ES-I3 (cell line): Measurements from ENCODE around the gene SLC24A3.

Source experiments
- H3K36me3 ChIP-seq: 2 replicates; pipeline ENCODE4 v1.6.1; 2013; ENCODE audit warnings: mild to moderate bottlenecking, low read length, control low read depth, moderate library complexity; ENCODE audit not compliant: insufficient read depth
- H3K4me1 ChIP-seq: 2 replicates; pipeline ENCODE4 v1.6.1; 2013; ENCODE audit warnings: mild to moderate bottlenecking, control low read depth, low read length; ENCODE audit not compliant: insufficient read depth
- H3K9ac ChIP-seq: 2 replicates; pipeline ENCODE4 v1.6.1; 2013; ENCODE audit warnings: low read depth, mild to moderate bottlenecking, low read length, moderate library complexity
- H3K9me3 ChIP-seq: 2 replicates; pipeline ENCODE4 v1.6.1; 2013; ENCODE audit warnings: mild to moderate bottlenecking, low read length, moderate library complexity; ENCODE audit not compliant: control insufficient read depth, insufficient read depth

Gene SLC24A3

GRCh38 chr20:19701429-19701828 is 489.0 kb downstream of the SLC24A3 start:
- no peaks in the 10 kb centered on the region; the same call in none of the 2 replicates for H3K9me3 ChIP-seq
- no peaks in the 10 kb centered on the region for H3K4me1 ChIP-seq
- no peaks in the 10 kb centered on the region for H3K36me3 ChIP-seq
- no peak overlapping the region for H3K9ac ChIP-seq

- H3K9me3 ChIP-seq, result no peaks in the 10 kb centered on the region; the same call in 1 of the 2 replicates
- no peaks in the 10 kb centered on the region for H3K4me1 ChIP-seq
- no peak overlapping the region for H3K9ac ChIP-seq
- H3K36me3 ChIP-seq, result no peaks in the 10 kb centered on the region
Measured at GRCh38 chr20:19706463-19706862, 494.0 kb downstream of the SLC24A3 start.

GRCh38 chr20:19709635-19710335 is 497.3 kb downstream of the SLC24A3 start:
- no peak overlapping the region for H3K9ac ChIP-seq
- no peaks in the 10 kb centered on the region for H3K36me3 ChIP-seq

GRCh38 chr20:19710336-19711120 is 498.1 kb downstream of the SLC24A3 start:
- Histone ChIP-seq H3K9me3 (no peaks in the 10 kb centered on the region), H3K9ac (no peak overlapping the region), H3K4me1 (no peaks in the 10 kb centered on the region), H3K36me3 (no peaks in the 10 kb centered on the region)

More at GRCh38 chr20:19709635-19710335, 497.3 kb downstream of the SLC24A3 start:
- H3K9me3 ChIP-seq, result no peaks in the 10 kb centered on the region
- no peaks in the 10 kb centered on the region for H3K4me1 ChIP-seq

- no peak overlapping the region for H3K9ac ChIP-seq
- no peaks in the 10 kb centered on the region for H3K4me1 ChIP-seq
- no peaks in the 10 kb centered on the region for H3K36me3 ChIP-seq
- no peaks in the 10 kb centered on the region for H3K9me3 ChIP-seq
Measured at GRCh38 chr20:19711126-19711525, 498.7 kb downstream of the SLC24A3 start.

GRCh38 chr20:19712721-19713260 is 500.3 kb downstream of the SLC24A3 start:
- Histone ChIP-seq H3K9ac (no peak overlapping the region), H3K4me1 (no peaks in the 10 kb centered on the region), H3K9me3 (no peaks in the 10 kb centered on the region), H3K36me3 (no peaks in the 10 kb centered on the region)

- no peaks in the 10 kb centered on the region for H3K4me1 ChIP-seq
- no peak overlapping the region for H3K9ac ChIP-seq
- no peaks in the 10 kb centered on the region for H3K36me3 ChIP-seq
- H3K9me3 ChIP-seq, result no peaks in the 10 kb centered on the region
Measured at GRCh38 chr20:19713822-19714578, 501.6 kb downstream of the SLC24A3 start.

GRCh38 chr20:19714579-19714840 is 502.1 kb downstream of the SLC24A3 start:
- no peaks in the 10 kb centered on the region for H3K9me3 ChIP-seq
- H3K9ac ChIP-seq, result no peak overlapping the region
- H3K4me1 ChIP-seq, result no peaks in the 10 kb centered on the region
- H3K36me3 ChIP-seq, result no peaks in the 10 kb centered on the region

GRCh38 chr20:19715986-19716385 is 503.5 kb downstream of the SLC24A3 start:
- Histone ChIP-seq H3K36me3 (no peaks in the 10 kb centered on the region), H3K9me3 (no peaks in the 10 kb centered on the region), H3K9ac (no peak overlapping the region), H3K4me1 (no peaks in the 10 kb centered on the region)

- no peaks in the 10 kb centered on the region for H3K36me3 ChIP-seq
- no peaks in the 10 kb centered on the region for H3K9me3 ChIP-seq
- no peak overlapping the region for H3K9ac ChIP-seq
- no peaks in the 10 kb centered on the region for H3K4me1 ChIP-seq
Measured at GRCh38 chr20:19718880-19719279, 506.4 kb downstream of the SLC24A3 start.

GRCh38 chr20:19720991-19721390 is 508.5 kb downstream of the SLC24A3 start:
- Histone ChIP-seq H3K9ac (no peak overlapping the region), H3K4me1 (no peaks in the 10 kb centered on the region), H3K36me3 (no peaks in the 10 kb centered on the region), H3K9me3 (no peaks in the 10 kb centered on the region)

- Histone ChIP-seq H3K9me3 (no peaks in the 10 kb centered on the region), H3K36me3 (no peaks in the 10 kb centered on the region), H3K9ac (no peak overlapping the region), H3K4me1 (no peaks in the 10 kb centered on the region)
Measured at GRCh38 chr20:19723051-19723450, 510.6 kb downstream of the SLC24A3 start.

GRCh38 chr20:19723813-19724430 is 511.5 kb downstream of the SLC24A3 start:
- Histone ChIP-seq H3K4me1 (no peaks in the 10 kb centered on the region), H3K36me3 (no peaks in the 10 kb centered on the region), H3K9me3 (no peaks in the 10 kb centered on the region), H3K9ac (no peak overlapping the region)

GRCh38 chr20:19725373-19725772 is 512.9 kb downstream of the SLC24A3 start:
- Histone ChIP-seq H3K9me3 (no peaks in the 10 kb centered on the region), H3K9ac (no peak overlapping the region), H3K4me1 (no peaks in the 10 kb centered on the region), H3K36me3 (no peaks in the 10 kb centered on the region)
